VCaP (cell line): ENCODE measurements around the gene LSAMP.

ENCODE experiments used
- H3K27ac ChIP-seq: fragments of 450-650 bp; 2 replicates; pipeline ENCODE4 v1.5.1; 2017
- CTCF ChIP-seq: fragments of 450-650 bp; conservative IDR thresholded peaks from 2 replicates; pipeline ENCODE4 v1.5.1; 2017; ENCODE audit warnings: mild to moderate bottlenecking, moderate library complexity

The LSAMP gene

GRCh38 chr3:116470605-116471197, 25.4 kb upstream of the LSAMP start:
- H3K27ac ChIP-seq: no peak overlapping the region
- TF ChIP-seq CTCF: no peak

- no peak overlapping the region for H3K27ac ChIP-seq
- TF ChIP-seq CTCF: no peak
Measured at GRCh38 chr3:116469546-116469945, 24.3 kb upstream of the LSAMP start.

GRCh38 chr3:116464276-116464798, 19.1 kb upstream of the LSAMP start:
- H3K27ac ChIP-seq: no peak overlapping the region
- TF ChIP-seq CTCF: no peak

GRCh38 chr3:116453666-116454346, 8.5 kb upstream of the LSAMP start:
- TF ChIP-seq CTCF: peak; percentile 57
- no peak overlapping the region for H3K27ac ChIP-seq

GRCh38 chr3:116449546-116450350, 4.5 kb upstream of the LSAMP start:
- TF ChIP-seq CTCF: no peak
- no peak overlapping the region for H3K27ac ChIP-seq

- TF ChIP-seq CTCF: no peak
- H3K27ac ChIP-seq: no peak overlapping the region
Measured at GRCh38 chr3:116445990-116446389, 703 bp upstream of the LSAMP start.

- no peak for TF ChIP-seq CTCF
- no peak overlapping the region for H3K27ac ChIP-seq
Measured at GRCh38 chr3:116444819-116445310, 422 bp downstream of the LSAMP start.
